ENCODE data around the gene CD86. TPM values are rescaled to one million over a fixed set of nuclear protein-coding genes. Genes with fewer than 3 reads are reported as not detected.

The CD86 gene
- total RNA-seq, 4 donors from 2014 or later = 0.92 to 2.4 (median 1.6) TPM

DNA sequence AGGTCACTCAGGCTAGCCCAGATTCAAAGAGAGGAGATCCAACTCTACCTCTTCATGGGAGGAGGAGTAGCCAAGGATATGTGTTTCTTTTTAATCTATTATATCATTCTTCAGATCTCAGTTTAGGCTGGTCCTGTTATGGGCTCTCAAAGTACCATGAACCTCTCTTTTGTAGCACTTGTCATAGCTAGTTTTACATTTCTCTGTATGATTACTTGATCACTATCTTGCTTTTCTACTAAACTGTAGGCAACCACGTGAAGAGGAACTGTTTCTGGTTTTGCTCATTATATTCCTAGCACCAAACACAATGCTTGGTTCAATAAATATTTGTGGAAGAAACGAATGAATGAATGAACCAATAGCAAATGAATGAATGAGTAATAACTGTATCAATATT, 29.6 kb downstream of the CD86 start:
- no peak overlapping the region for H3K4me3 ChIP-seq
- H3K27me3 ChIP-seq = no peaks in the 10 kb centered on the region
- intact Hi-C loops (cut with DNase I; ENCODE audit: low total_unique reads) (no loop called here), in situ Hi-C loops (cut with MboI; ENCODE audit: low sequenced_read_pairs in 4 of 4) (no loop called here)
- ATAC-seq (no peak), DNase-seq (no peak)
- H3K4me1 ChIP-seq = no peaks in the 10 kb centered on the region
- H3K36me3 ChIP-seq = no peaks in the 10 kb centered on the region
- no peaks in the 10 kb centered on the region for H3K9me3 ChIP-seq
- TF ChIP-seq, protein P1, sequence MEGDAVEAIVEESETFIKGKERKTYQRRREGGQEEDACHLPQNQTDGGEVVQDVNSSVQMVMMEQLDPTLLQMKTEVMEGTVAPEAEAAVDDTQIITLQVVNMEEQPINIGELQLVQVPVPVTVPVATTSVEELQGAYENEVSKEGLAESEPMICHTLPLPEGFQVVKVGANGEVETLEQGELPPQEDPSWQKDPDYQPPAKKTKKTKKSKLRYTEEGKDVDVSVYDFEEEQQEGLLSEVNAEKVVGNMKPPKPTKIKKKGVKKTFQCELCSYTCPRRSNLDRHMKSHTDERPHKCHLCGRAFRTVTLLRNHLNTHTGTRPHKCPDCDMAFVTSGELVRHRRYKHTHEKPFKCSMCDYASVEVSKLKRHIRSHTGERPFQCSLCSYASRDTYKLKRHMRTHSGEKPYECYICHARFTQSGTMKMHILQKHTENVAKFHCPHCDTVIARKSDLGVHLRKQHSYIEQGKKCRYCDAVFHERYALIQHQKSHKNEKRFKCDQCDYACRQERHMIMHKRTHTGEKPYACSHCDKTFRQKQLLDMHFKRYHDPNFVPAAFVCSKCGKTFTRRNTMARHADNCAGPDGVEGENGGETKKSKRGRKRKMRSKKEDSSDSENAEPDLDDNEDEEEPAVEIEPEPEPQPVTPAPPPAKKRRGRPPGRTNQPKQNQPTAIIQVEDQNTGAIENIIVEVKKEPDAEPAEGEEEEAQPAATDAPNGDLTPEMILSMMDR (IDR thresholded peaks at IDR 0.05 in 4 of 5, conservative IDR thresholded peaks at IDR 0.05 in 1 of 5) = no peak
- no peak for TF ChIP-seq POLR2A (IDR thresholded peaks at IDR 0.05)
- no peak overlapping the region for H3K27ac ChIP-seq

DNA sequence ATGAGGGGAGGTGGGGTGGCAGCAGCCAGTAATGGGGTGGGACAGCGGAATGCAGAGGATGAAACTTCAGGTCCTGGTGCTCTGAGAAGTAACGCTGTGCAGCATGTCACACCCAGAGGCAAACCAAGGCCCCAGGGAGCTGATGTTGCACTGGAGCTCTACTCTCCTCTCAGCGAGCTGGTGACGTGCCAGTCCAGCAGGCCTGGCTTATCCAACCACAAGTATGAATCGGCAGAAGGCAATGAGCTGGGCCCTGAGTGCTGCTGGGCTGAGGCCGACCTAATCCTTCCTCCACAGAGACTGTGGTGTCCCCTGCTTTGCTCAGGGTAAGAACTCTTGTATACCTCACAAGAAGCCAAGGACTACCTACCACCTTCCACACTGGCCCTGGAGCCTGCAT, 30.5 kb downstream of the CD86 start:
- Histone ChIP-seq H3K36me3 (no peaks in the 10 kb centered on the region), H3K27ac (no peak overlapping the region), H3K9me3 (no peaks in the 10 kb centered on the region), H3K4me1 (no peaks in the 10 kb centered on the region), H3K27me3 (no peaks in the 10 kb centered on the region), H3K4me3 (no peak overlapping the region)
- intact Hi-C loops (cut with DNase I; ENCODE audit: low total_unique reads) (no loop called here), in situ Hi-C loops (cut with MboI; ENCODE audit: low sequenced_read_pairs in 4 of 4) (no loop called here)
- DNase-seq (no peak), ATAC-seq (no peak)
- TF ChIP-seq, protein P1 (IDR thresholded peaks at IDR 0.05 in 4 of 5, conservative IDR thresholded peaks at IDR 0.05 in 1 of 5) = no peak
- TF ChIP-seq POLR2A (IDR thresholded peaks at IDR 0.05) = no peak

DNA sequence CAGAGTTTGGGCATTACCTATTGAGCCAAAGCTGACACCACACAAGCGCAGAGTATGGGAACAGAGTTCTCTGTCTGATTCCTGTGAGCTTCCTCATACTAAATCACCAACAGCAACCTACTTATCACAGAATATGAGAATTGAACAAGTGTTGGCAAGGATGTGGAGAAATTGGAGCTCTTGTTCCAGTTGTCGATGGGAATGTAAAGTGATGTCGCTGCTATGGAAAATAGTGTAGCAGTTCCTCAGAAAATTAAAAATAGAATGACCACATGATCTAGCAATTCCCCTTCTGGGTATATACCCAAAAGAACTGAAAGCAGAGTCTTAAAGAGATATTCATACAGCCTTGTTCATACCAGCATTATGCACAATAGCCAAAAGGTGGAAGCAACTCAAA, 33.4 kb downstream of the CD86 start:
- TF ChIP-seq, protein P1 (IDR thresholded peaks at IDR 0.05 in 4 of 5, conservative IDR thresholded peaks at IDR 0.05 in 1 of 5) = no peak
- TF ChIP-seq POLR2A (IDR thresholded peaks at IDR 0.05) = no peak
- Histone ChIP-seq H3K4me1 (no peaks in the 10 kb centered on the region), H3K9me3 (no peaks in the 10 kb centered on the region), H3K4me3 (no peak overlapping the region), H3K36me3 (no peaks in the 10 kb centered on the region), H3K27ac (no peak overlapping the region), H3K27me3 (no peaks in the 10 kb centered on the region)
- intact Hi-C loops (cut with DNase I; ENCODE audit: low total_unique reads) = no loop called here
- ATAC-seq = no peak
- no peak for DNase-seq
- in situ Hi-C loops (cut with MboI; ENCODE audit: low sequenced_read_pairs in 4 of 4) = no loop called here

DNA sequence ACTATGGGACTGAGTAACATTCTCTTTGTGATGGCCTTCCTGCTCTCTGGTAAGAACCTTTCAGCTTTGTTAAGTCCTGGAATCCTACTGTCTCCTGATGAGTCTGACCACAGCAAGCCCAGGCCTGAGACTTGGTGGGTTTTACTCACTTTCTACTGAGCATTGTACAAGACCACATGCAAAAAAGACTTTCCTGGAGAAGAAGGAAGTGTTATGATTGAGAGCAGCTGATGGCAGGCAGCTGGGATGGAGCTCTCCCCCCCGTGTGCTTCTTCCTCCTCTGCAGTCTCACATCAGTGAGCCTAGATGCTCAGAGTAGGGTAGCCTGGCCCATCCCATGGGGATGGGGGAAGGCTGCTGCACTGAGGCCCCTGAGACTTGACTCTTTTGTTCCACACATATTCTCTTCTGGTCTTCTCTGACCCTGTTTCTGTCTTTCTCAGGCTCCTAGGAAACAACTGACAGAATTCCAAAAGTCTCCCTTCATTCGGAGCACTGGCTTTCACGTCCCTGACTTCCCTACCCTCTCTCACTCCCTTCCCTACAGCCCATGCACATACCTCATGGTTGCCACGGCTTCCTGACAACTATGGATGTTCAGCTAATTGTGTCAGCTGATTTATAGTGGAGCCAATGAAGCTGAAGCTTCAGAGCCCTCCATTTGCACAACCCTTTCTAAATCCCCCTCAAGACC, 36.6 kb downstream of the CD86 start:
- TF ChIP-seq, protein P1 (IDR thresholded peaks at IDR 0.05 in 4 of 5, conservative IDR thresholded peaks at IDR 0.05 in 1 of 5) = no peak
- no peak for TF ChIP-seq POLR2A (IDR thresholded peaks at IDR 0.05)
- Histone ChIP-seq H3K4me3 (no peak overlapping the region), H3K4me1 (no peaks in the 10 kb centered on the region), H3K9me3 (no peaks in the 10 kb centered on the region), H3K27me3 (no peaks in the 10 kb centered on the region), H3K36me3 (no peaks in the 10 kb centered on the region), H3K27ac (no peak overlapping the region)
- in situ Hi-C loops (cut with MboI; ENCODE audit: low sequenced_read_pairs in 4 of 4) (no loop called here), intact Hi-C loops (cut with DNase I; ENCODE audit: low total_unique reads) (loop anchor here (10.0 kb wide), 1 partner anchor 163 kb away; no protein-coding TSS in a partner anchor)
- ATAC-seq (no peak), DNase-seq (no peak)

Data from gastrocnemius medialis (tissue), 4 donors.